ENCODE results near the gene SH3RF3. TPM values are rescaled to one million over a fixed set of nuclear protein-coding genes. Genes with fewer than 3 reads are reported as not detected.

Gene SH3RF3
- total RNA-seq, 1 experiment from 2014 or later: 1.0 TPM

DNA sequence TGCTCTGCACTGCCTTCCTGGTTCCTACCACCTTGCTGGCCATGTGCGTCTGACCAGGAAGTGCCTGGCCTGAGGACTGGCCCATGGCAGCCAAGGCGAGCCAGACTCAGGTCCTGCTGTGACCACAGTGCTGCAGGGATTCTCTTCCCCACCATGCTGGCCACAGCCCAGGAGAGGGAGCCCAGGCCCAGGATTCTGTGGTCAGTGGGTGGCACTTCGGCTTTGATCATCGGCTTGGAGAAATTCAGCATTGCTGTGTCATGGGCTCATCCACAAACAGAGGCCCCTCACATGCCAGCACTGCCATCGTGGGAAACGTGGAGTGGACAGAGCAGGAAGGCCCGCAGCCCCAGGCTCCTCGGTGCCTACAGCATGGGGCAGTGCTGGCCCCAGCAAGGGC is 273.2 kb downstream of the SH3RF3 start (continued):
- TF ChIP-seq, protein P1, sequence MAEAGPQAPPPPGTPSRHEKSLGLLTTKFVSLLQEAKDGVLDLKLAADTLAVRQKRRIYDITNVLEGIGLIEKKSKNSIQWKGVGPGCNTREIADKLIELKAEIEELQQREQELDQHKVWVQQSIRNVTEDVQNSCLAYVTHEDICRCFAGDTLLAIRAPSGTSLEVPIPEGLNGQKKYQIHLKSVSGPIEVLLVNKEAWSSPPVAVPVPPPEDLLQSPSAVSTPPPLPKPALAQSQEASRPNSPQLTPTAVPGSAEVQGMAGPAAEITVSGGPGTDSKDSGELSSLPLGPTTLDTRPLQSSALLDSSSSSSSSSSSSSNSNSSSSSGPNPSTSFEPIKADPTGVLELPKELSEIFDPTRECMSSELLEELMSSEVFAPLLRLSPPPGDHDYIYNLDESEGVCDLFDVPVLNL (CRISPR knock-in tag; IDR thresholded peaks at IDR 0.05; ENCODE audit: borderline replicate concordance, low read depth): no peak

- DNase-seq (ENCODE audit: low spot score): no peak
- no peak overlapping the region for H3K27ac Mint-ChIP-seq
- CTCF ChIA-PET: no interaction called here
- H3K4me3 Mint-ChIP-seq: no peak overlapping the region
- H3K9me3 Mint-ChIP-seq: no peaks in the 10 kb centered on the region
- POLR2A ChIA-PET: no interaction called here
- H3K4me1 Mint-ChIP-seq: peaks cover 3% of the 10 kb centered on the region; the same call in 1 of the 2 replicates
- H3K27me3 Mint-ChIP-seq (ENCODE audit: low read depth): no peaks in the 10 kb centered on the region
- H3K36me3 Mint-ChIP-seq: no peaks in the 10 kb centered on the region
- ATAC-seq: no peak
- TF ChIP-seq JUN (CRISPR knock-in tag; IDR thresholded peaks at IDR 0.05) (no peak), ZMAT4 (CRISPR knock-in tag; IDR thresholded peaks at IDR 0.05) (no peak), NR3C1 (CRISPR knock-in tag; conservative IDR thresholded peaks at IDR 0.05; ENCODE audit: low read depth) (no peak), ZNF232 (CRISPR knock-in tag; IDR thresholded peaks at IDR 0.05) (no peak), NFATC4 (CRISPR knock-in tag; IDR thresholded peaks at IDR 0.05) (no peak), TCF7 (CRISPR knock-in tag; IDR thresholded peaks at IDR 0.05; ENCODE audit: low read depth) (no peak), ATF1 (CRISPR knock-in tag; IDR thresholded peaks at IDR 0.05) (no peak), ZNF281 (CRISPR knock-in tag; IDR thresholded peaks at IDR 0.05) (no peak), IRF2 (CRISPR knock-in tag; IDR thresholded peaks at IDR 0.05; ENCODE audit: borderline replicate concordance, low read depth) (no peak), ELF4 (CRISPR knock-in tag; IDR thresholded peaks at IDR 0.05; ENCODE audit: low read depth) (no peak)
- TF ChIP-seq, protein P2, sequence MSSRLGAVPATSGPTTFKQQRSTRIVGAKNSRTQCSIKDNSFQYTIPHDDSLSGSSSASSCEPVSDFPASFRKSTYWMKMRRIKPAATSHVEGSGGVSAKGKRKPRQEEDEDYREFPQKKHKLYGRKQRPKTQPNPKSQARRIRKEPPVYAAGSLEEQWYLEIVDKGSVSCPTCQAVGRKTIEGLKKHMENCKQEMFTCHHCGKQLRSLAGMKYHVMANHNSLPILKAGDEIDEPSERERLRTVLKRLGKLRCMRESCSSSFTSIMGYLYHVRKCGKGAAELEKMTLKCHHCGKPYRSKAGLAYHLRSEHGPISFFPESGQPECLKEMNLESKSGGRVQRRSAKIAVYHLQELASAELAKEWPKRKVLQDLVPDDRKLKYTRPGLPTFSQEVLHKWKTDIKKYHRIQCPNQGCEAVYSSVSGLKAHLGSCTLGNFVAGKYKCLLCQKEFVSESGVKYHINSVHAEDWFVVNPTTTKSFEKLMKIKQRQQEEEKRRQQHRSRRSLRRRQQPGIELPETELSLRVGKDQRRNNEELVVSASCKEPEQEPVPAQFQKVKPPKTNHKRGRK (CRISPR knock-in tag; IDR thresholded peaks at IDR 0.05; ENCODE audit: borderline replicate concordance): no peak
- TF ChIP-seq, protein P3, sequence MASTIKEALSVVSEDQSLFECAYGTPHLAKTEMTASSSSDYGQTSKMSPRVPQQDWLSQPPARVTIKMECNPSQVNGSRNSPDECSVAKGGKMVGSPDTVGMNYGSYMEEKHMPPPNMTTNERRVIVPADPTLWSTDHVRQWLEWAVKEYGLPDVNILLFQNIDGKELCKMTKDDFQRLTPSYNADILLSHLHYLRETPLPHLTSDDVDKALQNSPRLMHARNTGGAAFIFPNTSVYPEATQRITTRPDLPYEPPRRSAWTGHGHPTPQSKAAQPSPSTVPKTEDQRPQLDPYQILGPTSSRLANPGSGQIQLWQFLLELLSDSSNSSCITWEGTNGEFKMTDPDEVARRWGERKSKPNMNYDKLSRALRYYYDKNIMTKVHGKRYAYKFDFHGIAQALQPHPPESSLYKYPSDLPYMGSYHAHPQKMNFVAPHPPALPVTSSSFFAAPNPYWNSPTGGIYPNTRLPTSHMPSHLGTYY (CRISPR knock-in tag; IDR thresholded peaks at IDR 0.05): no peak
- TF ChIP-seq, protein P4, sequence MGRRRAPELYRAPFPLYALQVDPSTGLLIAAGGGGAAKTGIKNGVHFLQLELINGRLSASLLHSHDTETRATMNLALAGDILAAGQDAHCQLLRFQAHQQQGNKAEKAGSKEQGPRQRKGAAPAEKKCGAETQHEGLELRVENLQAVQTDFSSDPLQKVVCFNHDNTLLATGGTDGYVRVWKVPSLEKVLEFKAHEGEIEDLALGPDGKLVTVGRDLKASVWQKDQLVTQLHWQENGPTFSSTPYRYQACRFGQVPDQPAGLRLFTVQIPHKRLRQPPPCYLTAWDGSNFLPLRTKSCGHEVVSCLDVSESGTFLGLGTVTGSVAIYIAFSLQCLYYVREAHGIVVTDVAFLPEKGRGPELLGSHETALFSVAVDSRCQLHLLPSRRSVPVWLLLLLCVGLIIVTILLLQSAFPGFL (CRISPR knock-in tag; IDR thresholded peaks at IDR 0.05; ENCODE audit: borderline replicate concordance): no peak
- TF ChIP-seq, protein P5, sequence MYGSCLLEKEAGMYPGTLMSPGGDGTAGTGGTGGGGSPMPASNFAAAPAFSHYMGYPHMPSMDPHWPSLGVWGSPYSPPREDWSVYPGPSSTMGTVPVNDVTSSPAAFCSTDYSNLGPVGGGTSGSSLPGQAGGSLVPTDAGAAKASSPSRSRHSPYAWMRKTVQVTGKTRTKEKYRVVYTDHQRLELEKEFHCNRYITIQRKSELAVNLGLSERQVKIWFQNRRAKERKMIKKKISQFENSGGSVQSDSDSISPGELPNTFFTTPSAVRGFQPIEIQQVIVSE (CRISPR knock-in tag; IDR thresholded peaks at IDR 0.05; ENCODE audit: borderline replicate concordance): no peak
- TF ChIP-seq, protein P6, sequence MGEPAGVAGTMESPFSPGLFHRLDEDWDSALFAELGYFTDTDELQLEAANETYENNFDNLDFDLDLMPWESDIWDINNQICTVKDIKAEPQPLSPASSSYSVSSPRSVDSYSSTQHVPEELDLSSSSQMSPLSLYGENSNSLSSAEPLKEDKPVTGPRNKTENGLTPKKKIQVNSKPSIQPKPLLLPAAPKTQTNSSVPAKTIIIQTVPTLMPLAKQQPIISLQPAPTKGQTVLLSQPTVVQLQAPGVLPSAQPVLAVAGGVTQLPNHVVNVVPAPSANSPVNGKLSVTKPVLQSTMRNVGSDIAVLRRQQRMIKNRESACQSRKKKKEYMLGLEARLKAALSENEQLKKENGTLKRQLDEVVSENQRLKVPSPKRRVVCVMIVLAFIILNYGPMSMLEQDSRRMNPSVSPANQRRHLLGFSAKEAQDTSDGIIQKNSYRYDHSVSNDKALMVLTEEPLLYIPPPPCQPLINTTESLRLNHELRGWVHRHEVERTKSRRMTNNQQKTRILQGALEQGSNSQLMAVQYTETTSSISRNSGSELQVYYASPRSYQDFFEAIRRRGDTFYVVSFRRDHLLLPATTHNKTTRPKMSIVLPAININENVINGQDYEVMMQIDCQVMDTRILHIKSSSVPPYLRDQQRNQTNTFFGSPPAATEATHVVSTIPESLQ (CRISPR knock-in tag; IDR thresholded peaks at IDR 0.05): no peak
- TF ChIP-seq, protein P7, sequence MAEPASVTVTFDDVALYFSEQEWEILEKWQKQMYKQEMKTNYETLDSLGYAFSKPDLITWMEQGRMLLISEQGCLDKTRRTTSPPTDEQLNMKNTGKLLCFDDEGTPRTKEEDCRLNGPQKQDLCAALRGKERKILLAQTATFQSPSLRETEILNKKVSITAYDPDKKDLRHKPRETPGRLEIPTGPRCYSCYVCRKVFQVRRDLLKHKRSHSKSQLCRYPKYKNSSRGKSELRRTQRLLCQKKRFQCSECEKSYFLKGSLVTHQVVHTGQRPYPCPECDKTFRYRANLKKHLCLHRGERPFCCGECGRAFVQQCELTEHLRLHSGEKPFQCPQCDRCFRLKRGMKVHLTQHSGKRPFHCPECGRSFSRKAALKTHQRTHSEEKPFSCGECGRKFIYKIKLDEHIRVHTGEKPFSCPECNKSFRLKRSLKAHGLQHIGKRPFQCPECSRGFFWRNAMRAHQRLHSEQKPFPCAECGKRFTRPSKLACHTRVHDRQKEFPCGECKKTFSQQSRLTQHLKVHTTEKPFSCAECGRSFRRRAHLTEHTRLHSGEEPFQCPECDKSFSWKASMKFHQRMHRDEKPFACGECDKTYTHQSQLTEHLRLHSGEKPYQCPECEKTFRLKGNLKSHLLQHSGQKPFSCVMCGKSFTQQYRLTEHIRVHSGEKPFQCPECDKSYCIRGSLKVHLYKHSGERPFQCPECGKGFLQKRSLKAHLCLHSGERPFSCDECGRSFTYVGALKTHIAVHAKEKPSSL (CRISPR knock-in tag; conservative IDR thresholded peaks at IDR 0.05): no peak
- TF ChIP-seq, protein P8, sequence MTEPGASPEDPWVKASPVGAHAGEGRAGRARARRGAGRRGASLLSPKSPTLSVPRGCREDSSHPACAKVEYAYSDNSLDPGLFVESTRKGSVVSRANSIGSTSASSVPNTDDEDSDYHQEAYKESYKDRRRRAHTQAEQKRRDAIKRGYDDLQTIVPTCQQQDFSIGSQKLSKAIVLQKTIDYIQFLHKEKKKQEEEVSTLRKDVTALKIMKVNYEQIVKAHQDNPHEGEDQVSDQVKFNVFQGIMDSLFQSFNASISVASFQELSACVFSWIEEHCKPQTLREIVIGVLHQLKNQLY (CRISPR knock-in tag; IDR thresholded peaks at IDR 0.05): no peak
- TF ChIP-seq, protein P9, sequence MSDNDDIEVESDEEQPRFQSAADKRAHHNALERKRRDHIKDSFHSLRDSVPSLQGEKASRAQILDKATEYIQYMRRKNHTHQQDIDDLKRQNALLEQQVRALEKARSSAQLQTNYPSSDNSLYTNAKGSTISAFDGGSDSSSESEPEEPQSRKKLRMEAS (CRISPR knock-in tag; IDR thresholded peaks at IDR 0.05): no peak
Measured at GRCh38 chr2:109402980-109403840, 274.2 kb downstream of the SH3RF3 start.

Data from WTC11 (cell line).